ENCODE measurements around the gene FBXL7.

The FBXL7 gene

DNA sequence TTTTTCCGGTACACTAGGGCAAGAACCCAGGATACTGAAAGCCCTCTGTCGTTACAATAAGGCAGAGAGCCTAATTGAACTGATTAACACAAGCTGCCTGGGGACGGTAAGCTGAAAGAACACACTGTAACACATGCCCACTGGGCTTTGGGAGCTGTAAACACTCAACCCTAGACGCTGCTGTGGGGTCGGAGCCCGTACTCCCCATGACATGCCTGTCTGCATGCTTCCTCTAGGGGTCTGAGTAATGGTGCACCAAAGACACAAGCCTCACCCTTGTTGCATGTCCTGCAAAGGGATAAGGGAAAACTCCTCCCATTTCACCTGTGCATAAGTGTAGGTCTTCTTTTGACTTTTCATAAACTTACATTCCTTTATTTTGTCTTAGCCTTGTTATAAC is 194.0 kb downstream of the FBXL7 start:
- H3K27ac ChIP-seq, result no peak overlapping the region
- TF ChIP-seq ZFX (IDR thresholded peaks at IDR 0.05), result no peak
- TF ChIP-seq, protein P1, sequence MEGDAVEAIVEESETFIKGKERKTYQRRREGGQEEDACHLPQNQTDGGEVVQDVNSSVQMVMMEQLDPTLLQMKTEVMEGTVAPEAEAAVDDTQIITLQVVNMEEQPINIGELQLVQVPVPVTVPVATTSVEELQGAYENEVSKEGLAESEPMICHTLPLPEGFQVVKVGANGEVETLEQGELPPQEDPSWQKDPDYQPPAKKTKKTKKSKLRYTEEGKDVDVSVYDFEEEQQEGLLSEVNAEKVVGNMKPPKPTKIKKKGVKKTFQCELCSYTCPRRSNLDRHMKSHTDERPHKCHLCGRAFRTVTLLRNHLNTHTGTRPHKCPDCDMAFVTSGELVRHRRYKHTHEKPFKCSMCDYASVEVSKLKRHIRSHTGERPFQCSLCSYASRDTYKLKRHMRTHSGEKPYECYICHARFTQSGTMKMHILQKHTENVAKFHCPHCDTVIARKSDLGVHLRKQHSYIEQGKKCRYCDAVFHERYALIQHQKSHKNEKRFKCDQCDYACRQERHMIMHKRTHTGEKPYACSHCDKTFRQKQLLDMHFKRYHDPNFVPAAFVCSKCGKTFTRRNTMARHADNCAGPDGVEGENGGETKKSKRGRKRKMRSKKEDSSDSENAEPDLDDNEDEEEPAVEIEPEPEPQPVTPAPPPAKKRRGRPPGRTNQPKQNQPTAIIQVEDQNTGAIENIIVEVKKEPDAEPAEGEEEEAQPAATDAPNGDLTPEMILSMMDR (conservative IDR thresholded peaks at IDR 0.05), result no peak

DNA sequence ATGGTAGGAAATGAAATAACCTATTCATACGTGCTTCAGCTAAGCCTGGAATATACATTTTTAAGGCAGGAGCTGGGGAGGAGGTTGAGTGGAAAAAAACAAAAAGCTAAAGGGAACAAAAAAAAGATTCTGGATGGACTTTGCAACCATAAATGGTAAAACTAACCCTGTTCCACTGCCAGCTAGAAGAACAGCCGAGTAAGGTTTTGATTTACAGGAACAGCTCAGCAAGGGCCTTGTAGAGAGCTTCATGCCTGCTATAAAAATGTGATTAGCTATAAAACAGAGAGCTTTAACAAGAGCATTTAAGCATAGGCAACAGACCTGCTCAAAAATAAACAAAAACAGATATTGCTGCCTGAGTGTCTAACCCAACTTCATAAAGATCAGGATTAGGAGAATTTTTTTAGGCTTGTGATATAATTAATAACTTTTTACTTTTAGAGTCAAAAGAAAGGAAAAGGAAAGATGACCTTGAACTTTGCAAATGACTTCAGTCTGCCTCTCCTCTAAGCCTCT is 194.8 kb downstream of the FBXL7 start:
- no peak overlapping the region for H3K27ac ChIP-seq
- TF ChIP-seq, protein P1 (conservative IDR thresholded peaks at IDR 0.05), result no peak
- TF ChIP-seq ZFX (IDR thresholded peaks at IDR 0.05), result no peak

- TF ChIP-seq, protein P1 (conservative IDR thresholded peaks at IDR 0.05), result no peak
- no peak for TF ChIP-seq ZFX (IDR thresholded peaks at IDR 0.05)
- no peak overlapping the region for H3K27ac ChIP-seq
Observed at GRCh38 chr5:15695215-15695731, 195.3 kb downstream of the FBXL7 start.

GRCh38 chr5:15700373-15700772 is 200.4 kb downstream of the FBXL7 start:
- TF ChIP-seq, protein P1 (conservative IDR thresholded peaks at IDR 0.05), result no peak
- TF ChIP-seq ZFX (IDR thresholded peaks at IDR 0.05), result no peak

DNA sequence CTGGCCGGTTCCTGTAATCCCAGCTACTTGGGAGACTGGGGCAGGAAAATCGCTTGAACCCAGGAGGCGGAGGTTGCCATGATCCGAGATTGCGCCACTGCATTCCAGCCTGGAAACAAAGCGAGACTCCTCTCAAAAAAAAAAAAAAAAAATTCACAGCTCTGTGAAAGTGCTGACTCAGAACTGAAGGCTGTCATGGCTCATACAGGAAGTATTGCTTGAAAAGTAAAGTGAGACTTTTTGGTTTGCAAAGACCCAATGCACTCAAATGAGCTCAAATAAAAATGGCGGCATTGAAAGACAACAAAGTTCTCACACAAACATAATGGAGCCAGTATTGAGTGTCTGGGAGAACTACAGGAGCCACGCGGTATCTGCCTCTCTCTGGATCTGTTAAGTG is 202.1 kb downstream of the FBXL7 start:
- no peak overlapping the region for H3K27ac ChIP-seq
- TF ChIP-seq ZFX (IDR thresholded peaks at IDR 0.05), result no peak
- TF ChIP-seq, protein P1 (conservative IDR thresholded peaks at IDR 0.05), result no peak

More at GRCh38 chr5:15700373-15700772, 200.4 kb downstream of the FBXL7 start:
- no peak overlapping the region for H3K27ac ChIP-seq

- no peak overlapping the region for H3K27ac ChIP-seq
- no peak for TF ChIP-seq ZFX (IDR thresholded peaks at IDR 0.05)
- TF ChIP-seq, protein P1 (conservative IDR thresholded peaks at IDR 0.05), result no peak
Observed at GRCh38 chr5:15703901-15704300, 203.9 kb downstream of the FBXL7 start.

- TF ChIP-seq, protein P1 (conservative IDR thresholded peaks at IDR 0.05), result no peak
- no peak for TF ChIP-seq ZFX (IDR thresholded peaks at IDR 0.05)
- no peak overlapping the region for H3K27ac ChIP-seq
Observed at GRCh38 chr5:15704397-15704947, 204.5 kb downstream of the FBXL7 start.

Data from C4-2B (cell line).